ENCODE data around the gene ELP4. TPM values are rescaled to one million over a fixed set of nuclear protein-coding genes. Genes with fewer than 3 reads are reported as not detected.

The ELP4 gene
- total and polyA plus RNA-seq, 2 experiments from 2014 or later = 28.2 to 38.3 TPM

DNA sequence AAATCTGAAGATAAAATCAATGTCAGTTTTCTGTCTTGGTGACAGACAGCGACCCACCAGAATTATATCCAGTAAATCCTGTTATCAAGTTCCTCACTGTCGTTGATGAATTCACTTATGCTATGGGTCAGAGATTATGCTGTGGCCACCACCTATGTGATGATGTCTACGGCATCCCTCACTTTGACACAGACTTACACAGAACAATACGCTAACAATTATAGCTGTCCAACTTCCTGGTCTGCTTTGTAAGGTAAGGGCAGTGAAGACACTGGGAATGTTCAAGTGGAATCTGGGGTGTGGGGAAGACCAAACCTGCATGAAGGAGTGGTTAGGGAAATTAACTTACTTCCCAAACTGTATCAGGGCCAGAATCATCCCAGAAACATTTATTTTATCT lies 320.8 kb downstream of the ELP4 start:
- Histone ChIP-seq H3K27ac (ENCODE audit: low read depth) (no peak overlapping the region), H3K27me3 (ENCODE audit: insufficient read depth) (peaks cover 67% of the 10 kb centered on the region), H3K36me3 (ENCODE audit: insufficient read depth) (no peaks in the 10 kb centered on the region), H3K4me2 (no peak overlapping the region), H2AFZ (no peak overlapping the region), H3K4me3 (no peak overlapping the region), H3K4me1 (ENCODE audit: insufficient read depth) (peaks cover 35% of the 10 kb centered on the region), H3K9me2 (ENCODE audit: insufficient read depth) (no peaks in the 10 kb centered on the region), H4K20me1 (replicated peaks; ENCODE audit: insufficient read depth) (no peaks in the 10 kb centered on the region; the same call in 1 of the 2 replicates), H3K79me2 (replicated peaks; ENCODE audit: insufficient read depth) (no peaks in the 10 kb centered on the region), H3F3A (replicated peaks; ENCODE audit: low read depth) (peaks cover 12% of the 10 kb centered on the region; the same call in 1 of the 2 replicates)
- DNase-seq (ENCODE audit: low spot score) (no peak), ATAC-seq (no peak)
- no peaks in the 10 kb centered on the region for H3K9me3 Mint-ChIP-seq
- no peak overlapping the region for H3K4me3 Mint-ChIP-seq
- H3K27me3 Mint-ChIP-seq (ENCODE audit: insufficient read depth, low read depth, poor library complexity) = peaks cover 39% of the 10 kb centered on the region
- peaks cover 31% of the 10 kb centered on the region for H3K4me1 Mint-ChIP-seq
- H3K36me3 Mint-ChIP-seq (ENCODE audit: low read depth) = no peaks in the 10 kb centered on the region
- TF ChIP-seq EZH2 (IDR thresholded peaks at IDR 0.05; ENCODE audit: low read depth, unreplicated experiment) (no peak), JUNB (IDR thresholded peaks at IDR 0.05; ENCODE audit: unreplicated experiment) (no peak)
- TF ChIP-seq, protein P1, sequence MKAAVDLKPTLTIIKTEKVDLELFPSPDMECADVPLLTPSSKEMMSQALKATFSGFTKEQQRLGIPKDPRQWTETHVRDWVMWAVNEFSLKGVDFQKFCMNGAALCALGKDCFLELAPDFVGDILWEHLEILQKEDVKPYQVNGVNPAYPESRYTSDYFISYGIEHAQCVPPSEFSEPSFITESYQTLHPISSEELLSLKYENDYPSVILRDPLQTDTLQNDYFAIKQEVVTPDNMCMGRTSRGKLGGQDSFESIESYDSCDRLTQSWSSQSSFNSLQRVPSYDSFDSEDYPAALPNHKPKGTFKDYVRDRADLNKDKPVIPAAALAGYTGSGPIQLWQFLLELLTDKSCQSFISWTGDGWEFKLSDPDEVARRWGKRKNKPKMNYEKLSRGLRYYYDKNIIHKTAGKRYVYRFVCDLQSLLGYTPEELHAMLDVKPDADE (IDR thresholded peaks at IDR 0.05) = no peak
- H3K27ac Mint-ChIP-seq = no peak overlapping the region

- no peaks in the 10 kb centered on the region for H4K20me1 ChIP-seq (replicated peaks; ENCODE audit: insufficient read depth)
- no peak overlapping the region for H3K4me3 ChIP-seq
- peak; percentile 83 for ATAC-seq
- peak; percentile 53 for DNase-seq (ENCODE audit: low spot score)
- peaks cover 28% of the 10 kb centered on the region for H3K27me3 ChIP-seq (ENCODE audit: insufficient read depth)
- TF ChIP-seq, protein P2, sequence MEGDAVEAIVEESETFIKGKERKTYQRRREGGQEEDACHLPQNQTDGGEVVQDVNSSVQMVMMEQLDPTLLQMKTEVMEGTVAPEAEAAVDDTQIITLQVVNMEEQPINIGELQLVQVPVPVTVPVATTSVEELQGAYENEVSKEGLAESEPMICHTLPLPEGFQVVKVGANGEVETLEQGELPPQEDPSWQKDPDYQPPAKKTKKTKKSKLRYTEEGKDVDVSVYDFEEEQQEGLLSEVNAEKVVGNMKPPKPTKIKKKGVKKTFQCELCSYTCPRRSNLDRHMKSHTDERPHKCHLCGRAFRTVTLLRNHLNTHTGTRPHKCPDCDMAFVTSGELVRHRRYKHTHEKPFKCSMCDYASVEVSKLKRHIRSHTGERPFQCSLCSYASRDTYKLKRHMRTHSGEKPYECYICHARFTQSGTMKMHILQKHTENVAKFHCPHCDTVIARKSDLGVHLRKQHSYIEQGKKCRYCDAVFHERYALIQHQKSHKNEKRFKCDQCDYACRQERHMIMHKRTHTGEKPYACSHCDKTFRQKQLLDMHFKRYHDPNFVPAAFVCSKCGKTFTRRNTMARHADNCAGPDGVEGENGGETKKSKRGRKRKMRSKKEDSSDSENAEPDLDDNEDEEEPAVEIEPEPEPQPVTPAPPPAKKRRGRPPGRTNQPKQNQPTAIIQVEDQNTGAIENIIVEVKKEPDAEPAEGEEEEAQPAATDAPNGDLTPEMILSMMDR (conservative IDR thresholded peaks at IDR 0.05; ENCODE audit: low read depth in 2 of 2) = peak; percentile 44 to 61
- TF ChIP-seq, protein P1 (IDR thresholded peaks at IDR 0.05) = no peak
- no peaks in the 10 kb centered on the region for H3F3A ChIP-seq (replicated peaks; ENCODE audit: low read depth)
- H3K9me2 ChIP-seq (ENCODE audit: insufficient read depth) = no peaks in the 10 kb centered on the region
- no peak overlapping the region for H3K27ac ChIP-seq (ENCODE audit: low read depth)
- no peaks in the 10 kb centered on the region for H3K36me3 ChIP-seq (ENCODE audit: insufficient read depth)
- peaks cover 5% of the 10 kb centered on the region for H3K27me3 Mint-ChIP-seq (ENCODE audit: insufficient read depth, low read depth, poor library complexity)
- H3K9me3 Mint-ChIP-seq = no peaks in the 10 kb centered on the region
- H3K4me1 ChIP-seq (ENCODE audit: insufficient read depth) = peaks cover 14% of the 10 kb centered on the region
- H3K36me3 Mint-ChIP-seq (ENCODE audit: low read depth) = no peaks in the 10 kb centered on the region
- H2AFZ ChIP-seq = no peak overlapping the region
- no peak overlapping the region for H3K27ac Mint-ChIP-seq
- no peak overlapping the region for H3K4me2 ChIP-seq
- no peaks in the 10 kb centered on the region for H3K79me2 ChIP-seq (replicated peaks; ENCODE audit: insufficient read depth)
- peaks cover 9% of the 10 kb centered on the region; the same call in 2 of the 3 replicates for H3K4me1 Mint-ChIP-seq
- no peak overlapping the region for H3K4me3 Mint-ChIP-seq
Observed at GRCh38 chr11:31834237-31834636, 324.7 kb downstream of the ELP4 start.

Other genes starting within 250 kb of the ELP4 start
- gene DCDC1, start 140.0 kb upstream of the ELP4 start, total RNA-seq (2014; rRNA removed; shearing (Covaris generic)) = 0.27 and 0.56 TPM in 2 replicates
- gene DCDC1, start 140.0 kb upstream of the ELP4 start, polyA plus RNA-seq (2016; fragmentation: Nextera tagmentation; extraction: Ambion mirVana) = 0.21 and 0.58 TPM in 2 replicates
- 21.3 and 21.5 TPM in 2 replicates for gene DNAJC24, start 139.9 kb upstream of the ELP4 start, total RNA-seq (2014; rRNA removed; shearing (Covaris generic))
- 20.3 and 24.9 TPM in 2 replicates for gene DNAJC24, start 139.9 kb upstream of the ELP4 start, polyA plus RNA-seq (2016; fragmentation: Nextera tagmentation; extraction: Ambion mirVana)
- gene IMMP1L, start 145 bp upstream of the ELP4 start, total RNA-seq (2014; rRNA removed; shearing (Covaris generic)) = 23.9 and 43.3 TPM in 2 replicates
- 154 and 160 TPM in 2 replicates for gene IMMP1L, start 145 bp upstream of the ELP4 start, polyA plus RNA-seq (2016; fragmentation: Nextera tagmentation; extraction: Ambion mirVana)